ENCODE results near the gene CAMTA1. TPM values are rescaled to one million over a fixed set of nuclear protein-coding genes. Genes with fewer than 3 reads are reported as not detected.

Gene CAMTA1
- total RNA-seq, 1 experiment from 2014 or later, result 69.5 TPM

GRCh38 chr1:7299994-7300393 is 514.7 kb downstream of the CAMTA1 start:
- ATAC-seq (no peak), DNase-seq (ENCODE audit: low read depth, low spot score) (no peak)
- H3K4me2 ChIP-seq (ENCODE audit: low read length), result peak overlapping the region; percentile 80
- H4K20me1 ChIP-seq (ENCODE audit: insufficient read depth), result no peaks in the 10 kb centered on the region
- peak; percentile 45; the same call in 1 of the 2 replicates for TF ChIP-seq CBX3 (IDR thresholded peaks at IDR 0.05; ENCODE audit: low read depth)
- no peak for TF ChIP-seq CTCF (IDR thresholded peaks at IDR 0.05 in 2 of 3, conservative IDR thresholded peaks at IDR 0.05 in 1 of 3; ENCODE audit: borderline replicate concordance in 1 of 3, insufficient read depth in 1 of 3, low read depth in 2 of 3, low read length in 2 of 3)
- TF ChIP-seq FOSL1 (IDR thresholded peaks at IDR 0.05; ENCODE audit: low read depth), result peak; percentile 45
- TF ChIP-seq SP1 (IDR thresholded peaks at IDR 0.05; ENCODE audit: low read depth), result 0 out of 2 replicates have a peak, but pooled peaks have one; percentile 38
- peak; percentile 56; the same call in 1 of the 2 replicates for TF ChIP-seq JUND (IDR thresholded peaks at IDR 0.05)
- no peak for TF ChIP-seq EZH2phosphoT487 (IDR thresholded peaks at IDR 0.05; ENCODE audit: borderline replicate concordance)
- 0 out of 2 replicates have a peak, but pooled peaks have one; percentile 5 for TF ChIP-seq SIN3A (IDR thresholded peaks at IDR 0.05; ENCODE audit: low read depth)
- no peak for TF ChIP-seq YY1 (IDR thresholded peaks at IDR 0.05; ENCODE audit: extremely low read depth, insufficient replicate concordance, low read depth, low read length)
- no peak for TF ChIP-seq ZFX (IDR thresholded peaks at IDR 0.05)
- no peak for TF ChIP-seq ZBTB33 (IDR thresholded peaks at IDR 0.05; ENCODE audit: extremely low read depth, insufficient replicate concordance, low read length)
- H3K36me3 ChIP-seq (ENCODE audit: control insufficient read depth in 1 of 2, insufficient read depth in 2 of 2, low read length in 2 of 2), result no peaks in the 10 kb centered on the region
- peak overlapping the region; percentile 85 for H3K27ac ChIP-seq (ENCODE audit: low read depth, low read length)
- H3K9me2 ChIP-seq (ENCODE audit: insufficient read depth), result no peaks in the 10 kb centered on the region
- no peaks in the 10 kb centered on the region for H3K79me2 ChIP-seq (ENCODE audit: insufficient read depth, low read length)
- H3K4me1 ChIP-seq (ENCODE audit: control insufficient read depth in 1 of 2, insufficient read depth in 2 of 2, low read length in 2 of 2), result peaks cover 55 to 59% of the 10 kb centered on the region in 2 experiments
- intact Hi-C loops (cut with micrococcal nuclease), result loop anchor here (2.0 to 5.0 kb wide), 2 partner anchors 33 to 102 kb away; no protein-coding TSS in a partner anchor
- BruUV-seq (replicated peaks), result no TSS peak
- peak overlapping the region; percentile 14 for H2AFZ ChIP-seq (ENCODE audit: low read depth, low read length, poor library complexity, severe bottlenecking)
- H3K9ac ChIP-seq (ENCODE audit: low read length), result peak overlapping the region; percentile 64
- RAD21 ChIA-PET (ENCODE audit: low non-redundant PET in 1 of 2, low total read pairs in 2 of 2, uncharacterized antibody in 2 of 2, unreplicated experiment in 2 of 2), result no interaction called here
- POLR2A ChIA-PET, result interaction anchor here (1.2 to 1.4 kb wide), 2 partner anchors 9 to 14 kb away, joined by 3 read pairs; no protein-coding TSS in a partner anchor
- CTCF ChIA-PET, result no interaction called here
- no peaks in the 10 kb centered on the region for H3K27me3 ChIP-seq (ENCODE audit: insufficient read depth, low read length)
- H3K9me3 ChIP-seq (ENCODE audit: control insufficient read depth in 1 of 2, insufficient read depth in 1 of 2, low read depth in 1 of 2, low read length in 2 of 2), result peaks cover 0 to 9% of the 10 kb centered on the region in 2 experiments; a peak in 1 of 4 replicates
- H3K4me3 ChIP-seq (replicated peaks in 1 of 2; ENCODE audit: low read depth in 1 of 2, low read length in 2 of 2), result peak overlapping the region; percentile 2 to 40; a peak in 3 of 4 replicates

Data from HCT116 (cell line).